Mononuclear cell (primary cell): ENCODE measurements around the gene CA12. TPM values are rescaled to one million over a fixed set of nuclear protein-coding genes. Genes with fewer than 3 reads are reported as not detected.
"Not testable (repeated sequence)": the region's sequence is repeated elsewhere in the genome, so short reads cannot be mapped to it uniquely, and the experiment has no call there.

Experiments used
- H3K27me3 ChIP-seq: 2 replicates; pipeline ENCODE4 v1.6.0; 2011; ENCODE audit warnings: low read length, control low read depth; ENCODE audit not compliant: insufficient read depth
- H3K4me1 ChIP-seq: 2 replicates; pipeline ENCODE4 v1.5.1; 2011; ENCODE audit warnings: mild to moderate bottlenecking, low read length, control low read depth; ENCODE audit not compliant: insufficient read depth
- H3K4me3 ChIP-seq: 2 replicates; pipeline ENCODE4 v1.5.1; 2011; ENCODE audit warnings: mild to moderate bottlenecking, low read length, moderate library complexity
- H3K9me3 ChIP-seq: 2 replicates; pipeline ENCODE4 v1.5.1; 2011; ENCODE audit warnings: low read depth, mild to moderate bottlenecking, control low read depth, low read length
- total RNA-seq: library from RNA; depleted of rRNA; stranded (reverse); fragments of >200 nt; gene quantifications from one replicate; pipeline ENCODE4 v1.2.3, GENCODE V29; 2012

CA12 gene
- total RNA-seq, result not detected

DNA sequence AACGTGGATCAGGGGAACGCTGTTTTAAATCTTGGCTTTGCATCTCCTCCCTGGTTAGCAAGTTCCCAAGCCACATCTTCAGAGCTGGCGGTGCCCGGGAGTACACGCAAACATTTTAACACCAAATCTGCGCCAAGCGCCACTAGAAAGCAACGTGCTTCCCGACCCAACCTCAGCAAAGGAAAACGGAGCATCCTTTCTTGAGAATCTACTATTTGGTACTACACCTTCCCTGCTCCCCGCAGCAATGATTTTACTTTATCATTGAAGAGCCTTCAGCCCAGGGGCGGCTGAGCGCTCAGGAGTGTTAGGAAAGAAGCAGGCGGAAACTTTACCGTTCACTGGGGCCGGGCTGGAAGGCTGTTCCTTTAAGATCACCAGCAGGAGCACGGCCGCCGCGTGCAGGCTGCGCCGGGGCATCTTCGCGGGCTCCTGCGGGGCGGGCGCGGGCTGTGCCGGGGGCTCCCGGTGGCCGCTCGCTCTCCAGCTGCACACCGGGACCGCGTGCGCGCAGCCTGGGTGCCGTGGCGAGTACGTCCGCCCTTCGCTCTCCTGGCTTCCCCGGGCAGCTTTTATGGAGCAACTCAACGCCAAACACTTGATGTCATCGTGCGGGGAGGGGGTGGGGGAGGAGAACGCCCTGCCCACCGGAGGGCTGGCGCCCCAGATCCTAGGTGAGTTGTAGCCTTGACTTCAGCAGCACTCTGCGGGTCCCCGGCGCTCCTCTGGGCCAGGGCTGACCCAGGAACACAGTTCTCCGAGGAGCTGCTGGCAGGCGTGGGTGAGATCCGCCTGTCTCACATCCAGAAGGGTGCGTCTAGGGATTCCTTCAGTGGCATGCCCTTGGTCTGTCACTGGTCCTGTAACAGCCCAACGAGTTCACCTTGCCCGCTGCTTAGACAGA, at the start of gene CA12:
TSS of gene CA12 (minus strand) at position 546 of the 904 bp plus-strand sequence. CDS start at position 420, 126 bp downstream.
- peaks cover 27% of the 10 kb centered on the region for H3K27me3 ChIP-seq
- H3K4me3 ChIP-seq, result no peak within 1 kb of the TSS
- peaks cover 11% of the 10 kb centered on the region for H3K4me1 ChIP-seq
- no peaks in the 10 kb centered on the region for H3K9me3 ChIP-seq

DNA sequence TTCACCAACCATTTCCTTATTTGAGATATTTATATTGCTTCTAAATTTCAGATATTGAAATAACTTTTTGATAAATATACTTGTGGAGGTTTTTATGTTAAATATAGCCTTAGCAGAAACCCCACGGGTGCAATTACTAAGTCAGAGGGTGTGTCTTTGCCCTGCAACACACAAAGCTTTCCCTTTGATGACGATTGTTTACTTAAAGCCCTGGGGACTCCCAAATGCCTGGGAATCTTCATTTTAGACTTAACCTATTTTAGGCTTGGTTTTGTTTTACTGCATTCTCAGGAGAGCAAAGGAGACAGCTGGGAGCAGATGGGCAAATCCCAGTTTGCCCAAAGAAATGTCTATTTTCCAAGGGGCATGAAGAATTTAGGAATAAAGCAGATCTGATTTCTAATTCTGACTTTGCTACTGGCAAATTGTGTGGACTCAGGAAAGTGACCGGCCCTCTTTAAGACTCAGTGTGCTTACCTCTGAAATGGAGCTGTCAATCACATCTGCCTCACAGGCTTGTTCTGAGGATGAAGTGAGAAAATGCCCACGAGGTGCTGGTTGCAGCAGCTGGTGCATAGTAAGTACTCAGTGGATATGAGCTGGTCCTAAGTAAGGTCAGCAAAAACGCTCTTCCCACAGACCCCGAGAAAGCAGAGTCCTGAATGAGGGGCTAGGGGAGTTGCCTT, 49.3 kb upstream of the CA12 start:
- Histone ChIP-seq H3K4me1 (no peaks in the 10 kb centered on the region), H3K4me3 (no peak overlapping the region), H3K9me3 (no peaks in the 10 kb centered on the region), H3K27me3 (no peaks in the 10 kb centered on the region)

- Histone ChIP-seq H3K27me3 (no peaks in the 10 kb centered on the region), H3K4me1 (no peaks in the 10 kb centered on the region), H3K9me3 (no peaks in the 10 kb centered on the region), H3K4me3 (no peak overlapping the region)
These were observed 44.9 kb upstream of the CA12 start for GRCh38 chr15:63426552-63426951.

GRCh38 chr15:63425426-63425985, 43.9 kb upstream of the CA12 start:
- H3K4me1 ChIP-seq, result no peaks in the 10 kb centered on the region
- H3K9me3 ChIP-seq, result no peaks in the 10 kb centered on the region
- no peak overlapping the region for H3K4me3 ChIP-seq
- no peaks in the 10 kb centered on the region for H3K27me3 ChIP-seq

DNA sequence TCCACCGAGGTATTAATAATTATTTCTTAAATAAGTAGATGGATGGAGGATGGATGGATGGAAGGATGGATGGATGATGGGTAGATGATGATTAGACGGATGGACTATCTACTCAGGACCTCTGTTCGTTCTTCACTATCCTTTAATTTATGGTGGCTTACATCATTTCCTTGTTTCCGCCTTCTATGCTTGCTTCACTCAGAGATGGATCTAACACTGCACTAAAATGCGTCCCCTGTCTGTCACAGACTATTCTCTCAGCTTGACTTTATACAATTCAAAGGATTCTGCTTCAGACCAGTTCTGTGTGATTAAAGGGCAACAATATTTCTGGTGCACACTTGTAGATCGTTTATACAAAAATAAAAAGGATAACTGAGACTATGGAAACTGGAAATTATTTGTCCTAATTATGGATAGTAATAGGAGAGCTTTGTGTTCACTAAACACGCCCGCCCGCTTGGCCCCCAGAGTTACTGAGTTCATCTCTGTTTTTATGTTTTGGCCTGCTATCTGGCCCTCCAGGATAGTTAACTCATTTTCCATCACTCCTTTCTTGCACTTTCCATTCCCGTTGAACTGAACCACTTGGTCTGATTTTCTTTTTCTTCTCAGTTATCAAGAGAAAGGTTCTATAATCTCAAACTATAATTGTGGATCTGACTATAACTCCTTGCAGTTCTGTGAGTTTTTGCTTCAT, 41.4 kb upstream of the CA12 start:
- Histone ChIP-seq H3K4me3 (no peak overlapping the region), H3K4me1 (no peaks in the 10 kb centered on the region), H3K27me3 (no peaks in the 10 kb centered on the region), H3K9me3 (no peaks in the 10 kb centered on the region)

GRCh38 chr15:63421433-63421832, 39.8 kb upstream of the CA12 start:
- H3K4me1 ChIP-seq, result no peaks in the 10 kb centered on the region
- no peak overlapping the region for H3K4me3 ChIP-seq
- no peaks in the 10 kb centered on the region for H3K9me3 ChIP-seq
- no peaks in the 10 kb centered on the region for H3K27me3 ChIP-seq

- Histone ChIP-seq H3K4me3 (no peak overlapping the region), H3K4me1 (no peaks in the 10 kb centered on the region)
These were observed 38.7 kb upstream of the CA12 start for GRCh38 chr15:63420333-63420747.

DNA sequence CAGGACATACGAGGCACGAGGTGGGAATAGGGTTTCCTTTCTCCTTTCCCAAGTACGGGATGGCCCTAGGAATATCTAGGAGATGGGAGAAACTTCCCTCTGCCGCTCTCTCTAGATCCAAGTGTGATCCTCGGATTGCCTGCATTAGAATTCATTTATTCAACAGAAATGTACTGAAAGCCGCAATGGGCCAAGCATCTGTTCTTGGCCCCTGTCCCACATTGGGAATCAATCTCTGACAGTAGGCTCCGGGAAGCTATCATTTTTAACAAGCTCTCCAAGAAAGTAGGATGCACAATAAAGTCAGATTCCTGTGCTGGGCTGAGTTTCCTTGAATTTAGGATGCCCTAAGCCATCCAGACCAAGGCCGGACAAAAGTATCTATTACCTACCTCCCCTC, 37.2 kb upstream of the CA12 start:
- no peaks in the 10 kb centered on the region for H3K4me1 ChIP-seq
- H3K27me3 ChIP-seq, result no peaks in the 10 kb centered on the region
- no peaks in the 10 kb centered on the region for H3K9me3 ChIP-seq
- no peak overlapping the region for H3K4me3 ChIP-seq

More at GRCh38 chr15:63420333-63420747, 38.7 kb upstream of the CA12 start:
- H3K27me3 ChIP-seq, result no peaks in the 10 kb centered on the region
- no peaks in the 10 kb centered on the region for H3K9me3 ChIP-seq

- H3K9me3 ChIP-seq, result no peaks in the 10 kb centered on the region
- no peaks in the 10 kb centered on the region for H3K27me3 ChIP-seq
- H3K4me3 ChIP-seq, result no peak overlapping the region
- no peaks in the 10 kb centered on the region for H3K4me1 ChIP-seq
These were observed 36.1 kb upstream of the CA12 start for GRCh38 chr15:63417721-63418120.

GRCh38 chr15:63417274-63417673, 35.6 kb upstream of the CA12 start:
- H3K4me1 ChIP-seq, H3K27me3 ChIP-seq, H3K4me3 ChIP-seq, H3K9me3 ChIP-seq: not testable (repeated sequence)

DNA sequence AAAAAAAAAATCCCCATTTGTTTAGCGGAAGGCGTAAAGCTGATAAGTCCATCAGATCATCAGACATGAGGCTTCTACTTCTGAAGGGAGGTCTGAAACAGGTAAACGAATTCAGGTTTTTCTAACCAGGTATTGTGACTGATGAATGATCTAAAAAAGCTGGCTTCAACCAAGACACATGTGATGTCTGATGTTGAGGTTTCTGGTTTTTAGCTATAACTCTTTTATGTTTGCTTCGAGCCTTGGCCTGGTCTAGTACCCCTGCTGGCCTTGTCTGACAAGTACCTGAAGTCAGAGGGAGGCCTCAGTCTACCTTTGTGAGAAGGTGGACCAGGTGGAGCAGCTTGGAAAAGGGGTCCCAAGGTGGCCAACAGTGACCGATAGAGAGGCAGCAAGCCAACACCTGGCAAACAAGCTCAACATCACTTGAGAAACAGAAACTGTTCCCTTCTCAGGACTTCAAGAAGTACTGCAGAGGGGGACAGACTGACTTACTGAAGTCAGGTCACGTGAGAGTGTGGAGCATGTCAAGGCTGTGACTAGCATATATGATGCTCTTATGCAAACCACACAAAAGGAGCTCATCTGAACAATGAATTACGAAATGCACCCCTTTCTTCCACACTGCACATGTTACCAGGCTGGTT, 33.0 kb upstream of the CA12 start:
- H3K27me3 ChIP-seq, result no peaks in the 10 kb centered on the region
- H3K4me3 ChIP-seq, result no peak overlapping the region
- no peaks in the 10 kb centered on the region for H3K9me3 ChIP-seq
- no peaks in the 10 kb centered on the region for H3K4me1 ChIP-seq

GRCh38 chr15:63412551-63412950, 30.9 kb upstream of the CA12 start:
- H3K4me1 ChIP-seq, result no peaks in the 10 kb centered on the region
- no peak overlapping the region for H3K4me3 ChIP-seq
- no peaks in the 10 kb centered on the region for H3K9me3 ChIP-seq
- H3K27me3 ChIP-seq, result no peaks in the 10 kb centered on the region

DNA sequence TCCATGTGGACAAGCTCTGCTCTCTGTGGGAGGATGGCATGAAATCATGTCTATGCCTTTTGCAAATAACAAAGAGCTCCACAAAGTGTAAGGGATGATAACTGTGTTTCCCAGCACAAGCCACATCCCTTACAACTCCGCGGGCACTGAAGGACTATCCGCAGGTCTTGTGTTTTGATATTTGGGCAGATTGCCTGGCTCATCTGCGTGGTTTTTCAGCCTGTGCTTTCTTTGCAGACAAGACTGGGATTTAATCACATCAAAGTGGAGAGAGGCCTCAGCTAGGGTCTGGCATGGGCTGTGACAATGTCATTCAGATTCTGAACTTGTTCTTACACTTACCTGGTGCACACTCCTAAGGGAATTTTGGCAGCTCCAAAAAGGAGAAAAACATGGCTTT, 30.2 kb upstream of the CA12 start:
- Histone ChIP-seq H3K9me3 (no peaks in the 10 kb centered on the region), H3K27me3 (no peaks in the 10 kb centered on the region), H3K4me1 (no peaks in the 10 kb centered on the region), H3K4me3 (no peak overlapping the region)

DNA sequence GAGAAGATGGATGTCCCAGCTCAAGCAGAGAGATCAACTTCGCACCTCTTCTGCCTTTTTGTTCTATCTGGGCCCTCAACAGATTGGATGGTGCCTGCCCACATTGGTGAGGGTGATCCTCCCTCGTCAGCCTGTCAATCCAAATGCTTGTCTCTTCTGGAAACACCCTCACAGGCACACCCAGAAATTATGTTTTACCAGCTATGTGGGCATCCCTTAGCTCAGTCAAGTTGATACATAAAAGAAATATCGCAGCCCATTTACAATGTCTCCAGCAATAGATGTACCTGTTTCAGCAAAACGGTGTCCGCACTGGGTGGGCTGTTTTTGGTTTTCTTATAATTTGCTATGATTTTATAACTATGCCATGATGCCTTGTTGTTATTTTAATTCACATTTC, 27.5 kb upstream of the CA12 start:
- Histone ChIP-seq H3K27me3 (no peaks in the 10 kb centered on the region), H3K4me1 (peaks cover 16% of the 10 kb centered on the region), H3K9me3 (no peaks in the 10 kb centered on the region)

More for the DNA sequence above, 27.5 kb upstream of the CA12 start:
- H3K4me3 ChIP-seq, result no peak overlapping the region
